GM21390 (cell line): ENCODE measurements around the gene SECISBP2L.
"Not testable (repeated sequence)": the region's sequence is repeated elsewhere in the genome, so short reads cannot be mapped to it uniquely, and the experiment has no call there.

Experiments used
- ATAC-seq: cut with Tn5 transposase; IDR thresholded peaks from one replicate; pipeline ENCODE4 v1.9.1; 2021; ENCODE audit not compliant: unreplicated experiment

The SECISBP2L gene, protein sequence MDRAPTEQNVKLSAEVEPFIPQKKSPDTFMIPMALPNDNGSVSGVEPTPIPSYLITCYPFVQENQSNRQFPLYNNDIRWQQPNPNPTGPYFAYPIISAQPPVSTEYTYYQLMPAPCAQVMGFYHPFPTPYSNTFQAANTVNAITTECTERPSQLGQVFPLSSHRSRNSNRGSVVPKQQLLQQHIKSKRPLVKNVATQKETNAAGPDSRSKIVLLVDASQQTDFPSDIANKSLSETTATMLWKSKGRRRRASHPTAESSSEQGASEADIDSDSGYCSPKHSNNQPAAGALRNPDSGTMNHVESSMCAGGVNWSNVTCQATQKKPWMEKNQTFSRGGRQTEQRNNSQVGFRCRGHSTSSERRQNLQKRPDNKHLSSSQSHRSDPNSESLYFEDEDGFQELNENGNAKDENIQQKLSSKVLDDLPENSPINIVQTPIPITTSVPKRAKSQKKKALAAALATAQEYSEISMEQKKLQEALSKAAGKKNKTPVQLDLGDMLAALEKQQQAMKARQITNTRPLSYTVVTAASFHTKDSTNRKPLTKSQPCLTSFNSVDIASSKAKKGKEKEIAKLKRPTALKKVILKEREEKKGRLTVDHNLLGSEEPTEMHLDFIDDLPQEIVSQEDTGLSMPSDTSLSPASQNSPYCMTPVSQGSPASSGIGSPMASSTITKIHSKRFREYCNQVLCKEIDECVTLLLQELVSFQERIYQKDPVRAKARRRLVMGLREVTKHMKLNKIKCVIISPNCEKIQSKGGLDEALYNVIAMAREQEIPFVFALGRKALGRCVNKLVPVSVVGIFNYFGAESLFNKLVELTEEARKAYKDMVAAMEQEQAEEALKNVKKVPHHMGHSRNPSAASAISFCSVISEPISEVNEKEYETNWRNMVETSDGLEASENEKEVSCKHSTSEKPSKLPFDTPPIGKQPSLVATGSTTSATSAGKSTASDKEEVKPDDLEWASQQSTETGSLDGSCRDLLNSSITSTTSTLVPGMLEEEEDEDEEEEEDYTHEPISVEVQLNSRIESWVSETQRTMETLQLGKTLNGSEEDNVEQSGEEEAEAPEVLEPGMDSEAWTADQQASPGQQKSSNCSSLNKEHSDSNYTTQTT

DNA sequence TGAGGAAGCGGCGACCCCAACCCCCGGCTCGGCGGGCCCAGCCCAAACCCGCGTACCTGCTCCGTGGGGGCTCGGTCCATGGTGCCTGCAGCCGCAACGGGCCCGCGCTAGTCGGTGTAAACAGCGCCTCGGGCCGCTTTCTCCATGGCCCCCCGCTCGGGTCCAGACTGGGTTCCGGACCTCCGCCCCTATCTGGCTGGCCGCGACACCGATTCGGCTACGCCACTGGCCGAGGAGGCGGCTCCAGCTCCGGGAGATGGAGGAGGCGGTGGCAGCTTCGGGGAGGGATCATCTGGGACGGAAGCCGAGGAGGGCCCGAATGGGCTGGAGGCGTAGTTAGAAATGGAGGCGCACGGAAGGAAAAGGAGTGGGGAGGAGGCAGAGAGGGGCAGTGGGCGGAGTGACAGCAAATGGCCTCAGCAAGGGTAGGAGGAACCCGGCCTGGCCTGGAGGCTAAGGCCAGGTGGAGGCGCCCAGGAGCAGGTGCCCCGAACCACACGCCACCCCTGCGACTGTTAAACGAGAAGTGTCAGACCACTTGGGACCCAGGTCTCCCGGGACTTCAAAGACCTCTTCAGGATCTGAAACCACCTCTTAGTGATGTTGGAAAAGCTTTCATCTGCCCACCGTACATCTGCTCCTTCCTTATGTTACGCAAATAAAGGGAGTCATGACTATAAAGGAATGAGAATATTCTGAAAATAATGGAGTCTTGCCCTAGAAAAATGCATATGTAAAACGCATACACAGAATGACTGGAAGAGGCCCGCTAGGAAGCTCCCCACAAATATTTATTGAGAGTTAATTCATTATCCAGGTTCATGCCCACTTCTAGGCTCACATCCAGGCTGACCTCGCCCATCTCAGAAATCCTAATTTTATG, at the start of gene SECISBP2L:
TSS of gene SECISBP2L (minus strand) at position 227 of the 883 bp plus-strand sequence. CDS start at position 80, 147 bp downstream.
- peak; percentile 89 for ATAC-seq

DNA sequence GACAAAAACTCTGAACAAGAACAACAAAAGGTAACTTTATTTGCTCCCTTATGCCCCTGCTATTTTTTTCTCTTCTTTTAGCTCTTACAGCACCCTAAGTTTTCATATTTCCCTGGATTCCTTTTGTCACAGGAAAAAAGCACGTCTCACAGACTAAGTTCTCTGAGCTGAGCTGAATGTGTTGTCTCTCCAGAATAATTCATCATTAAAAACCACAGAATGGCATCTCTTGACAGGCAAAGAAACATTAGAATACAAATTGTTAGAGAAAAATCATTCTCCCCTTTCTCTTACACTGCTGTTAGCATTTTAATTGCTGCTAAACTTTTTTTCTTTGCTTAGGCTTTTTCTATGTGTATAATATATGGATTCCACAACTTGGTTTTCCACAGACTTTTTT, 48.7 kb upstream of the SECISBP2L start:
- no peak for ATAC-seq

DNA sequence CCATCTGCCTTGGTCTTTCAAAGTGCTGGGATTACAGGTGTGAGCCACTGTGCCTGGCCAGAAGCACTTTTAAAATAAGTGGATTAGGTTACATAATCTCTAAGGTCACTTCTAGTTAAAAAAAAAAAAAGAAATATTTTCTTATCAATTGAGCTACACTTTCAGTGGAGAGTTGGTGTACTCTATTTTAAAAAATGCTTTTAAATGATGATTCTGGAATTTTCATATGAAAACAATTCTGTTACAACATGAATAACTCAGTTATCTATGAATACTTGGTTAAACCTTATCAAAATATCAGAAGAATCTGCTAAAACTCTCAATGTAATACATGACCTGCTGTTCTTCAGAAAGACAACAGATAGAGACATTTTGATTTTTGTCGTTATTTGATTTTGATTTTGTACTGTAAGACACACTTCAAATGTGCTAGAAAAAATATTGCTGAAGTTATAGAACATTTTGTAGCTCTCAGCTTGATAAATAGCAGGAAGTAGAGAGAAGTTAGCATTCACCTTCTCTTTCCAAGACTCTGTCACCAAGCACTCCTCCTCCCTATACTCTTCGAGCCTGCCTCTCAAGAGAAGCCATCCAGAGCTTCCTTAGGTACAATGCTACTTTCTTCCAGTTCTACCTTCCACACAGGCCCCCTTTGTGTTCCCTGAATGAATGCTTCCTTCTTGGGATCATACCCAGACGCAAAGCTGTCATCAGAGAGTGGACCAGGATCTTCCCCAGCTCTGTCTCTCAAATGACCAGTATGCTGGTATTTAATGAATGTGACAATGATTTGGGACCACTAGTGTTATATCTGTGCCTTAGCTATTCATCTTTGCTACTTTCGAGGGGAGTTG, 47.2 kb upstream of the SECISBP2L start:
- ATAC-seq = no peak

DNA sequence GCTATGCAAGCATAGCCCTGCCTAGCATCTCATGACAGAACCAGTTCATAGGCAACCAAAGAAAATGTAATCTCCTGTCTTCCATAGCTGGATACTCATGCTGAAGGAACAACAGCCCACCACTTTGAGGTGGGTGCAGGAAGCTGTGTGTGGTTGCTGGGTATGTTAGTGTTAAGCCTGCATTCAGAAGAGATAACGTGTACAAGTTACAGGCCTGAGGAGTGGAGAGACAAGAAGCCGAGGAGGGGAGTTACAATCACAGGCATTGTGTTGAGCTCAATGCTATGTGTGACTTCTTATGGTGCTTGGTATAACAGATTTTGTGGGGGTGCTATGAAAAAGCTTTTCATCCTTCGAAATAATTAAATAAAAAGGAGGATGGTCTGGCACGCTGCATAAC, 42.8 kb upstream of the SECISBP2L start:
- no peak for ATAC-seq

DNA sequence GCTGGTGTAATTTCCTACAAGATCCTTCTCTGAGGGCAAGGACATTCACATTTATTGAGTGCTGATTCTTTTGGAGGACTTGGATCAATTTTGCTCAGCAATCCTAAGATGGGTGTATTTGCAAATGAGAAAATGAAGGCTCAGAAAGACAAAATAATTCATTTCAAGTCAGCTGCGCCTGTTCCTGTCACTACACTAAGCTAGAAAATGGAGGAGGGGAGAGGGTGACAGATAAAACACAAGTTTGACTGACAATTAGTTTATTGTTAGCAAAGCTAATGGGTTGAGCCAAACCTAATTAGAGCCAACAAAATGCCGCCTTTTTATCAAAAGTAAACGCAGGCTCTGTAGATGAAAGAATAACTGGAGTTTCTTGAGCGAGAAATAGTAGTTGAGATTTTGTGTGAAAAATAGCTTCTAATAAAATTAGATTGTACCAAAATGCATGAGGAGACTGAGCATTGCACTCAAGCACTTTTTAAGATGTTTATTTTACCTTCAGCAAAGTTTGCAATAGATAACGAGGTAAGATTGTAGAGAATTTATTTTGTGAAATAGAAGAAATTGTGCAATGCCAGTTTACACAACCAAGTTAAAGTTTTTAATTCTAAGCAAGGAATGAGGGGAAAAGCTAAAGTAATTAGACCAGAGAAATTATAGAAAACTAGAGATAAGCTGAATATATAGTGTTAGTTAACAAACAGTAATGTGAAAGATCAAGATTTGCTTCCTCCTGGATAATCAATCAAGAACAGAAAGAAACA, 39.6 kb upstream of the SECISBP2L start:
- no peak for ATAC-seq

DNA sequence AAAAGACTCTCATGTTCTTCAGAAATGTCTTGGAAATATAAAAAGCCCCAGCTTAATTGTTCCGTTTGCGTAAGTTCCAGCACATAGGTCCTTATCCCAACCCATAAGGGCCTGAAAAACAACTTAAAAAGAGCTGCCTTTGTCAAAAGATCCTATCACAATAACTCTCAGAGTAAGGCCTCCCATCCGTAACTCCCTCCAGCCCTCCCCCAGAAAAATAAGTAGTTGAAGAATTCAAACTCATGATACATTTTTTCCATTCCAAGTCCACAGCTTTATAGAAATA, 38.0 kb upstream of the SECISBP2L start:
- ATAC-seq = no peak

DNA sequence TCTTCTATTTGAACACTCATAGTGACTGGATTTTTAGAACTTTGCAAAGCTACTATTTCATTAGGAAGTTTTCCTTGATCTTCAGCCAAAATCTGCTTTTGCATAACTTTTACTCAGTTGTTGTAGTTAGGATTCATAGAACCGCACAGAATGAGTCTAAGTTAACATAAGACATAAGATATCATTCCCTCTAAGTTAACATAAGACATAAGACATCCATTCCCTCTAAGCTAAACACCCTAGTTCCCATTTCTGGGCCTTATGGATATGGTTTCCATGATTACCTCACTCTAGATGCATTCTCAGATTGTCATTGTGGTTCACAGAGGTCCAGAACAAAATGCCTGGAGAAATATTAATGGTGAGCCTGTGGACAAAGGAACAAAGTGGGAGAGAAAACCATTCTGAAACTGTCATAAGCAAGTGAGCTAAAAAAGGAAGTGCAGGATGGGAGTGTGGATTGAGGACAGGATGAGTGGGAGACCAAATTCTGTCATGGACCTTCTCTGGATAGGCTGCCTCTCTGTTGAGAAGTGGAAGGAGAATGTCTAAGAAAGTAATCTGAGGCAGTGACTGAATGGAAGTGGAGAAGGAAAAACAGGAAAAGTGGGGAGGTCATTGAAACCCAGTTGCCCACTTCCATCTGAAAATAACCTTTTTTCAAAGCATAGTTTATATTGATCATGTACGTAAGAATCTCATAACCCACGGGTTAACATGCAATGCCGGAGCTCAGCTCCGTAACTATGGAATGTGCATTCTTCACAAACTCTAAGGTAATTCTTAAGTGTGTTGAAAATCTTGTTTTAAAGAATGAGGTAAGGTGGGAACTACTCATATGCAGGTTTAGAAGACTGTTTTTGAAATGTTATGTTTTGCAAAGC, 37.4 kb upstream of the SECISBP2L start:
- no peak for ATAC-seq

DNA sequence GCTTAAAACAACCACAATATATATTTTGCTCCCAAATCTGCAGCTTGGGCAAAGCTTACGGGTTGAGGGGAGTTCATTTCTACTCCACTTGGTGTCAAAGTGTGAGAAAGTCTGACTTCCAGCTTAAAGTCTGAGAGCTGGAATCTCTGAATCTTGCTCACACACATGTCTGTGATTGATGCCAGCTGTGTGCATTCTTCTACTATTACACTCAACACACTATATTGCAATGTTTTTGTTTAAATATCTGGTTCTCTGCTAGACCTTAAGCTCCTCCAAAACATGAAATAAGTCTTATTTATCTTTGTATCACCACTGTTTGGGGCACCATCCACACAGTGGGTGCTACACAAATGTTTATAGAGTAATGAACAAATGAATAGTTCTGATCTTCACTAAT, 36.7 kb upstream of the SECISBP2L start:
- no peak for ATAC-seq

DNA sequence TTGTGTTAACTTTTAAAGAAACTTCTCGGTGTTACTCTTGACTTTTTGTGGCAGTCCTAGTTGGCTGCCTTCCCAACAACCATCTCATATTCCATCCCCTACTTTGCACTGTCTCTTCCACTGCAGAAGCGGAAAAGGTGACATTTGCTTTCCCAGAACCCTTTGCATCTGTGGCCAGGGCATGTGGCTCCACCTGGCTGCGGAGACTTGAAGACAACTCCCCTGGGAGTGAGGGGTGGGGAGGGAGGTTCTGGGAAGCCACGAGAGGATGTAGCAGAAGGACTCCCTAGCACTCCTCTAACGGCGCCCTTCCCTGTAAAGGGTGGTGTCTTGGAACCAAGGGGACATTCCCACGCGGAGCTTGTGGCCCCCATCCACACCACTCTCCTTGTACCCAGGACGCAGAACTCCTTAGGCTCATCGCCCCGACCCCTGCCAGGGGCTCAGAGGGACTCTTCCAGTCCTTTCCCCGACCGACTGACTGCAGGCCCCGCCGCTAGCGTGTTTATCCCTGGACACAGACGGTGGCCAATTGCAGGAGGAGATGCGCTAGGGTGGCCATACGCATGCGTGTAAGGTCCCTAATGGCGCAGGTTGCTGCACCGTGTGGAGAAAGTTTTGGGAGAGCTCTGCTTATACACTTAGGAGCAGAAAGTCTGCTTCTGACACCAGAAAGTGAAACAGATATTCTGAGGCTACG, 33.2 kb upstream of the SECISBP2L start:
- ATAC-seq = no peak

DNA sequence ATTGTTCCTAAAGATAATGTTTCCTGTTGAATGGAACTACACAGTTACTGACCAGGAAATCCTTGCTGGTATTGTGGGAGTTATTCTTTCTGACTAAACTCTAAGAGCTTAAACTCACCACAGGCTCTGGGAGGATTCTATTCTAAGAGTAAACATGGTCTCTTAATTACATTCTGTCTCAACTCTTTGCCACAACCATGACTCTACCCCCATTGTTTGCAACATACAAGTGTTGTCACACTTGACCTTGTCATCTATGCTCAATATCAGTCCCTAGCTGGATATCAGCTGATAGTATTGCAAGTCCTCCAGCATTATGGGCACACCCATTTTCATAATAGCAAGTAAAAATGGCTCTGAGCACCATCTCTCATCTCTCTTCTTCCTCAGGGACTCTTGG, 29.6 kb upstream of the SECISBP2L start:
- no peak for ATAC-seq

DNA sequence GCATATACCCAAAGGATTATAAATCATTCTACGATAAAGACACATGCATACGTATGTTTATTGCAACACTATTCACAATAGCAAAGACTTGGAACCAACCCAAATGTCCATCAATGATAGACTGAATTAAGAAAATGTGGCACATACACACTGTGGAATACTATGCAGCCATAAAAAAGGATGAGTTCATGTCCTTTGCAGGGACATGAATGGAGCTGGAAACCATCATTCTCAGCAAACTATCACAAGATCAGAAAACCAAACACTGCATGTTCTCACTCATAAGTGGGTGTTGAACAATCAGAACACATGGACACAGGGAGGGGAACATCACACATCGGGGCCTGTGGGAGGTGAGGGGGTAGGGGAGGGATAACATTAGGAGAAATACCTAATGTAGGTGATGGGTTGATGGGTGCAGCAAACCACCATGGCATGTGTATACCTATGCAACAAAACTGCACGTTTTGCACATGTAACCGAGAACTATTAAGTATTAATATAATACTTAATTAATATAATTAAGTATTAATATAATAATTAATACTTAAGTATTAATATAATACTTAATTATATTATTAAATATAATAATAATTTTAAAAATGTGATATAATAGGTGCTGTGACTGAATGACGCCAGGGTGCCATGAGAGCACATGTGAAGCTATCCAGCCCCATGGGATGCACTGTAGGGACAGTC, 28.5 kb upstream of the SECISBP2L start:
- not testable (repeated sequence) for ATAC-seq

DNA sequence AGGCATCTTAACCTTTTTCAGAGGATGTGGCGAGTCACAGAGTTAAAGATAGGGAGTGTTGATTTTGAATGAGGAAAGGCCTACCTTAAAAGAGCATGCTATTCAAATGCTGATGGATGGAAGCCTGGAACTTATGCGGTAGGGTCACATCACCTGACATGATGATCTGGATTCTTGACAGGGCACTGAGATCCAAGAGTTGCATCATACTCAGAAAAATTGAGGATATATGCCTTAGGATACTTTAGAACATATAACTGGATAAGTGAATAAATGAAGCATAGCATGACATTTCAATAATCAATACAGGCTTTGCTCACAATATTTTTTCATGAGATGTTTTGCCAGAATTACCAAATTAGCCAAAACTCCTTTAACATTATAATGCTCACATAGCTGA, 20.1 kb upstream of the SECISBP2L start:
- ATAC-seq = no peak

DNA sequence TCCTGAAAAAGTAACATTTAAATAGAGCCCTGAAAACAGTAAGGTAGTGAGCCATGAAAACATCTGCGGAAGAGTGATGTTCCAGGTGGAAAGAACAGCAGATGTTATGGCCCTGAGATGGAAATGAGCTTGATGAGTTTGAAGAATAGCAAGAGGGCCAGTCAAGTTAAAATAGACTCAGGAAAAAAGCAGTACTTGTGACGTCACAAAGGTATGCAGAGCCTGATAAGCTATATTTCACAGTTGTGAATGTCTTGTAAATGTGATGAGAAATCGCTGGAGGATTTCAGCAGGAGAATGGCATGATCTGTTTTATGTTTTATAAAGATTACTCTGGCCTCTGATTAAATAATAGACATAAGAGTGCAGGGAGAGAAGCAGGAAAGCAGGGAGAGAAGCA, 18.6 kb upstream of the SECISBP2L start:
- no peak for ATAC-seq

DNA sequence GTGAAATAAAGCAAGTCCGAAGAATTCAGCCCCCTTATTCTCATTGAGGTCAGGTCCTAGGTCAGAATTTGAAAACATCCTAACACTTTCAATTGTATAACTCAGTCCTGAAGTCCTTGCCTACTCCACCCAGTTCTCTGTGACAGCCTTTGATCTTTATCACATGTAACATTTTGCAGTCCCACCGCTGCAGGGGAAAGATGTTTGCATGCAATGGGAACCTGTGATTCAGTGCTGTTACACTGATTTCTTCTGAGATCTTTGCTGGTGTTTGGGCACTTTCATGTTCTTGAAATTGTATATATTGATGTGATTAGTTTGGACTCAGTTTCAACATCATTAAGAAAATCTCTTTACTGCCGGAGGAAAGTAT, 18.0 kb upstream of the SECISBP2L start:
- no peak for ATAC-seq

DNA sequence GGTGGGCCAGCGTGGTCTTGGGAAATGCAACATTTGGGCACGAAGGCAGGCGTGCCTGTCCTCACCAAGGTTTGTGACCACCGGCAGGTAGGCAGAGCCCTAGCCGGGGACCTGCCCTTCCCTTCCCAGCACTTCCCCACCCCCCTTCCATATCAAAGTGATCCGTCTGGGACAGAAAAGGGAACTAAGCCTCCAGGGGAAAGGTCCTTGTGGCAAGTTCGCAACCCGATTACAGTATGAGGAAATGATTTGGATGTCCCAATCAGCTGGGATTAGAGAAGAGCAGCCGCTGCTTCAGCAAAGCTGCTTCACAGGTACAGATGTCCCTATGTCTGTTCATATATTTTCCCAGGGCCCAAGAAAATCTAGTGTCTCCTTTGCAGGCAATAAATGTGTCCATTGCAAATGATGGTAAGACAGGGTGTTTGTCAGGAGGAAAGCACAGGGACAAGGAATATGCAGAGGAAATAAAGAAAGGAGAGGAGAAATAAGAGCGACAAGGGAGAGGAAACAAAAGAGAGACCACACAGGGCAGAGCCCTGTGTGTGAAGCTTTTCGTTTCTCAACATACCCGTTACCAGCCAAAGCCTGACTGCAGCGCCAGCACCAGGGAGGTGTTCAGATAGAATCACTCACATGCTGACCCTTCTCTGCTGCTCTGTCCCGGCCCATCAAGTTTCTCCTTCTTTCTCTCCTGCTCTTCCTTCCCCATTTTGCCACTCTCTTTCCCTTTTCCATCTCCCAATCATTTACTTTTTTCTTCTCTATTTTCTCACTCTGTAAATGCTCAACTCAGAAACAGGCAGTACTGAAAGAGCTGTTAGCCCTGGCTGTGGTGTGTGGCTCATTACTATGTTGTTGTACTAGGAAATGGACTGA, 17.4 kb upstream of the SECISBP2L start:
- ATAC-seq = no peak

DNA sequence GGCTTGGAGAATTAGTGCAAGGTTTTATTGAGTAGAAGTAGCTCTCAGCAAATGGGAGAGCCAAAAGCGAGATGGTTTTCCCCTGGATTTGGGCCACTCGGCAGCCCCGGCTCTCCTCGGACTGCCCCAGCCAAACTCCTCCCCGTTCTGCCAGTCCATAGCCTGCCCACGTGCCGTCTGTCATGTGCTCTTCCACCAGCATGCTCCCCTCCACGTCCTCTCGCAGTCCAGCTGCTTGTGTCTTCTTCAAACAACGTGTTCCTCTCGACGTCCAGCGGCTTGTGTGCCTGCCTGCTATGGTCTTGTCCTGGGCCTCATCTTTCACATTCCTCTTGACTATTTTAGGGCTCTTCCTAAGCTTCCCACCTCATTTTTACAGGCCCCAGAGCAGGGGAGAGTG, 16.7 kb upstream of the SECISBP2L start:
- ATAC-seq = no peak
